Measurements from ENCODE around the gene TNFRSF8. TPM values are rescaled to one million over a fixed set of nuclear protein-coding genes. Genes with fewer than 3 reads are reported as not detected.

The TNFRSF8 gene
- total and polyA plus RNA-seq, 9 of the 15 experiments (the other 6 are each of a cell fraction or from before 2014, with no cell fraction given) = 3.5 to 38.4 (median 17.1) TPM

GRCh38 chr1:12038356-12039163 lies 24.5 kb upstream of the TNFRSF8 start (continued):
- TF ChIP-seq CTCF (IDR thresholded peaks at IDR 0.05 in 2 of 3, conservative IDR thresholded peaks at IDR 0.05 in 1 of 3; ENCODE audit: insufficient read depth in 2 of 3, low read depth in 1 of 3, low read length in 3 of 3) (no peak), THAP12 (CRISPR knock-in tag; IDR thresholded peaks at IDR 0.05) (no peak), SP2 (IDR thresholded peaks at IDR 0.05; ENCODE audit: extremely low read depth, low read depth, low read length, poor library complexity, severe bottlenecking) (no peak), SNAPC5 (CRISPR knock-in tag; IDR thresholded peaks at IDR 0.05) (no peak), ZNF512 (tag; IDR thresholded peaks at IDR 0.05) (no peak), CGGBP1 (CRISPR knock-in tag; IDR thresholded peaks at IDR 0.05) (no peak), ZBTB34 (CRISPR knock-in tag; IDR thresholded peaks at IDR 0.05) (no peak), ZNF75A (CRISPR knock-in tag; IDR thresholded peaks at IDR 0.05) (no peak), HMGN3 (IDR thresholded peaks at IDR 0.05; ENCODE audit: borderline replicate concordance, extremely low read depth, insufficient read length, low read depth, low read length) (no peak), ZNF583 (CRISPR knock-in tag; IDR thresholded peaks at IDR 0.05) (0 out of 2 replicates have a peak, but pooled peaks have one; percentile 5), KLF1 (tag; IDR thresholded peaks at IDR 0.05) (no peak), PTTG1 (tag; IDR thresholded peaks at IDR 0.05; ENCODE audit: low read depth) (no peak), ZEB2 (IDR thresholded peaks at IDR 0.05) (peak; percentile 84), SREBF2 (CRISPR knock-in tag; IDR thresholded peaks at IDR 0.05) (no peak), SMARCC2 (IDR thresholded peaks at IDR 0.05; ENCODE audit: low read depth) (no peak; the same call in 1 of the 2 replicates), MCM2 (IDR thresholded peaks at IDR 0.05; ENCODE audit: low read depth) (no peak), CHD2 (IDR thresholded peaks at IDR 0.05; ENCODE audit: low read depth, low read length) (no peak)
